Measurements from ENCODE around the gene TOB1.

GRCh38 chr17:50856431-50856830 is 9.7 kb downstream of the TOB1 start:
- TF ChIP-seq, protein P1, sequence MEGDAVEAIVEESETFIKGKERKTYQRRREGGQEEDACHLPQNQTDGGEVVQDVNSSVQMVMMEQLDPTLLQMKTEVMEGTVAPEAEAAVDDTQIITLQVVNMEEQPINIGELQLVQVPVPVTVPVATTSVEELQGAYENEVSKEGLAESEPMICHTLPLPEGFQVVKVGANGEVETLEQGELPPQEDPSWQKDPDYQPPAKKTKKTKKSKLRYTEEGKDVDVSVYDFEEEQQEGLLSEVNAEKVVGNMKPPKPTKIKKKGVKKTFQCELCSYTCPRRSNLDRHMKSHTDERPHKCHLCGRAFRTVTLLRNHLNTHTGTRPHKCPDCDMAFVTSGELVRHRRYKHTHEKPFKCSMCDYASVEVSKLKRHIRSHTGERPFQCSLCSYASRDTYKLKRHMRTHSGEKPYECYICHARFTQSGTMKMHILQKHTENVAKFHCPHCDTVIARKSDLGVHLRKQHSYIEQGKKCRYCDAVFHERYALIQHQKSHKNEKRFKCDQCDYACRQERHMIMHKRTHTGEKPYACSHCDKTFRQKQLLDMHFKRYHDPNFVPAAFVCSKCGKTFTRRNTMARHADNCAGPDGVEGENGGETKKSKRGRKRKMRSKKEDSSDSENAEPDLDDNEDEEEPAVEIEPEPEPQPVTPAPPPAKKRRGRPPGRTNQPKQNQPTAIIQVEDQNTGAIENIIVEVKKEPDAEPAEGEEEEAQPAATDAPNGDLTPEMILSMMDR (IDR thresholded peaks at IDR 0.05): no peak
- TF ChIP-seq EP300 (IDR thresholded peaks at IDR 0.05) (no peak), POLR2A (IDR thresholded peaks at IDR 0.05) (no peak)
